Loucy (cell line): ENCODE measurements around the gene CCL25.

Experiments used
- CTCF ChIP-seq: fragments of 200-600 bp; sonication (generic); conservative IDR thresholded peaks from 2 replicates; pipeline ENCODE4 v1.5.1; 2014; ENCODE audit warnings: mild to moderate bottlenecking, antibody characterized with exemption, low read length
- EZH2phosphoT487 ChIP-seq: fragments of 200-600 bp; IDR thresholded peaks from 2 replicates; pipeline ENCODE4 v1.6.1; 2018; ENCODE audit warnings: antibody characterized with exemption, mild to moderate bottlenecking, moderate library complexity, borderline replicate concordance

GRCh38 chr19:8080832-8081231 lies 28.3 kb downstream of the CCL25 start:
- TF ChIP-seq CTCF (no peak), EZH2phosphoT487 (no peak)
